NCI-H82 (cell line): Measurements from ENCODE around the gene TNS1.
"Not testable (repeated sequence)": the region's sequence is repeated elsewhere in the genome, so short reads cannot be mapped to it uniquely, and the experiment has no call there.

Source experiments
- DNase-seq: peaks from one replicate; lab custom pipeline; 2025; lab: John Stamatoyannopoulos, UW

The TNS1 gene

GRCh38 chr2:217810260-217810659, 192.5 kb downstream of the TNS1 start:
- DNase-seq, result no peak

- DNase-seq, result no peak
Measured at GRCh38 chr2:217809736-217810135, 193.1 kb downstream of the TNS1 start.

GRCh38 chr2:217808967-217809366, 193.8 kb downstream of the TNS1 start:
- not testable (repeated sequence) for DNase-seq

- DNase-seq, result no peak
Measured at GRCh38 chr2:217808326-217808725, 194.5 kb downstream of the TNS1 start.

- no peak for DNase-seq
Measured at GRCh38 chr2:217807753-217808152, 195.0 kb downstream of the TNS1 start.

GRCh38 chr2:217807025-217807424, 195.8 kb downstream of the TNS1 start:
- no peak for DNase-seq

GRCh38 chr2:217806482-217806765, 196.4 kb downstream of the TNS1 start:
- no peak for DNase-seq

GRCh38 chr2:217805668-217806481, 196.9 kb downstream of the TNS1 start:
- no peak for DNase-seq

GRCh38 chr2:217804791-217805667, 197.8 kb downstream of the TNS1 start:
- DNase-seq, result peak; percentile 29

GRCh38 chr2:217804338-217804737, 198.5 kb downstream of the TNS1 start:
- DNase-seq, result no peak

- DNase-seq, result no peak
Measured at GRCh38 chr2:217803653-217803960, 199.2 kb downstream of the TNS1 start.

GRCh38 chr2:217802876-217803652, 199.7 kb downstream of the TNS1 start:
- DNase-seq, result no peak

- no peak for DNase-seq
Measured at GRCh38 chr2:217802266-217802665, 200.5 kb downstream of the TNS1 start.

- DNase-seq, result no peak
Measured at GRCh38 chr2:217801711-217802110, 201.1 kb downstream of the TNS1 start.

GRCh38 chr2:217801115-217801531, 201.7 kb downstream of the TNS1 start:
- no peak for DNase-seq

GRCh38 chr2:217800433-217801114, 202.2 kb downstream of the TNS1 start:
- DNase-seq, result no peak

GRCh38 chr2:217799563-217800432, 203.0 kb downstream of the TNS1 start:
- no peak for DNase-seq

- DNase-seq, result no peak
Measured at GRCh38 chr2:217798743-217799562, 203.8 kb downstream of the TNS1 start.

- no peak for DNase-seq
Measured at GRCh38 chr2:217798191-217798590, 204.6 kb downstream of the TNS1 start.

- DNase-seq, result no peak
Measured at GRCh38 chr2:217797661-217798069, 205.1 kb downstream of the TNS1 start.
